Mesenchymal stem cell (in vitro differentiated cells and primary cell): ENCODE measurements around the gene HTD2.

Source experiments
- DNase-seq: peaks from one replicate; pipeline ENCODE4 v3.0.0-alpha.2; 2013
- H2AFZ ChIP-seq: one replicate; pipeline ENCODE4 v1.6.1; 2013; ENCODE audit warnings: low read depth, mild to moderate bottlenecking, control low read depth, inconsistent platforms, low read length, moderate library complexity
- H2AK5ac ChIP-seq: 2 replicates; pipeline ENCODE4 v1.6.1; 2013; ENCODE audit warnings: low read length, moderate library complexity, mild to moderate bottlenecking, inconsistent platforms; ENCODE audit not compliant: severe bottlenecking
- H2BK120ac ChIP-seq: one replicate; pipeline ENCODE4 v1.6.1; 2013; ENCODE audit warnings: low read depth, mild to moderate bottlenecking, inconsistent platforms, low read length, moderate library complexity
- H2BK12ac ChIP-seq, 2 experiments: one replicate each; pipeline ENCODE4 v1.6.1; 2013; ENCODE audit warnings: inconsistent platforms in 2 of 2, low read length in 2 of 2, mild to moderate bottlenecking in 2 of 2, moderate library complexity in 2 of 2, control low read depth in 1 of 2
- H2BK15ac ChIP-seq: one replicate; pipeline ENCODE4 v1.6.1; 2013; ENCODE audit warnings: mild to moderate bottlenecking, low read depth, inconsistent platforms; ENCODE audit not compliant: poor library complexity, severe bottlenecking
- H2BK5ac ChIP-seq: 2 replicates; pipeline ENCODE4 v1.6.1; 2013; ENCODE audit warnings: low read depth, mild to moderate bottlenecking, low read length, control low read depth, inconsistent platforms; ENCODE audit not compliant: poor library complexity, severe bottlenecking
- H3K14ac ChIP-seq, 2 experiments: one replicate each; pipeline ENCODE4 v1.6.1; 2013; ENCODE audit warnings: inconsistent platforms in 2 of 2, low read length in 2 of 2, control low read depth in 1 of 2, mild to moderate bottlenecking in 1 of 2, moderate library complexity in 1 of 2
- H3K18ac ChIP-seq, 2 experiments: one replicate each; pipeline ENCODE4 v1.6.1; 2013; ENCODE audit warnings: inconsistent platforms in 2 of 2, low read length in 2 of 2, control low read depth in 1 of 2, low read depth in 1 of 2, mild to moderate bottlenecking in 1 of 2
- H3K23ac ChIP-seq, 2 experiments: one replicate each; pipeline ENCODE4 v1.6.1; 2013; ENCODE audit warnings: inconsistent platforms in 2 of 2, low read length in 2 of 2, mild to moderate bottlenecking in 2 of 2, moderate library complexity in 2 of 2, control low read depth in 1 of 2
- H3K27ac ChIP-seq: 2 replicates; pipeline ENCODE4 v1.5.1; 2013; ENCODE audit warnings: mild to moderate bottlenecking, moderate library complexity, low read length, control low read depth, inconsistent platforms; ENCODE audit not compliant: poor library complexity, severe bottlenecking
- H3K27me3 ChIP-seq, 2 experiments: 2 replicates each; pipeline versions ENCODE4 v1.6.1 to v1.7.0; 2013; ENCODE audit warnings: low read length in 2 of 2, mild to moderate bottlenecking in 2 of 2, moderate library complexity in 2 of 2, control low read depth in 1 of 2, inconsistent platforms in 1 of 2; ENCODE audit not compliant: control insufficient read depth in 1 of 2, insufficient read depth in 1 of 2
- H3K36me3 ChIP-seq, 2 experiments: 2 replicates each; pipeline versions ENCODE4 v1.6.1 to v1.7.0; 2013; ENCODE audit warnings: low read length in 2 of 2, control low read depth in 1 of 2, inconsistent platforms in 1 of 2, low read depth in 1 of 2, mild to moderate bottlenecking in 1 of 2; ENCODE audit not compliant: insufficient read depth in 2 of 2, control insufficient read depth in 1 of 2
- H3K4ac ChIP-seq, 2 experiments: one replicate each; pipeline ENCODE4 v1.6.1; 2013; ENCODE audit warnings: inconsistent platforms in 2 of 2, low read length in 2 of 2, mild to moderate bottlenecking in 2 of 2, moderate library complexity in 2 of 2, control low read depth in 1 of 2, low read depth in 1 of 2
- H3K4me1 ChIP-seq: 2 replicates; pipeline ENCODE4 v1.6.1; 2013; ENCODE audit warnings: low read depth, low read length, control low read depth; ENCODE audit not compliant: control insufficient read depth, insufficient read depth
- H3K4me2 ChIP-seq: 2 replicates; pipeline ENCODE4 v1.6.1; 2013; ENCODE audit warnings: low read length, mild to moderate bottlenecking, inconsistent platforms; ENCODE audit not compliant: poor library complexity, severe bottlenecking
- H3K4me3 ChIP-seq, 2 experiments: 2 replicates each; pipeline versions ENCODE4 v1.5.1 to v1.7.0; 2013; ENCODE audit warnings: low read length in 2 of 2, mild to moderate bottlenecking in 2 of 2, control low read depth in 1 of 2, low read depth in 1 of 2; ENCODE audit not compliant: insufficient read depth in 1 of 2
- H3K79me1 ChIP-seq: replicated peaks from 2 replicates; pipeline ENCODE4 v1.6.1; 2013; ENCODE audit warnings: mild to moderate bottlenecking, control low read depth, low read length, inconsistent platforms; ENCODE audit not compliant: poor library complexity, severe bottlenecking
- H3K9ac ChIP-seq: 2 replicates; pipeline ENCODE4 v1.7.0; 2013; ENCODE audit warnings: mild to moderate bottlenecking, low read length, moderate library complexity
- H3K9me3 ChIP-seq: 2 replicates; pipeline ENCODE4 v1.7.0; 2013; ENCODE audit warnings: mild to moderate bottlenecking, low read length; ENCODE audit not compliant: control insufficient read depth
- H4K8ac ChIP-seq: one replicate; pipeline ENCODE4 v1.6.1; 2013; ENCODE audit warnings: inconsistent platforms, mild to moderate bottlenecking, low read length, moderate library complexity
- H4K91ac ChIP-seq: one replicate; pipeline ENCODE4 v1.6.1; 2013; ENCODE audit warnings: mild to moderate bottlenecking, low read length, inconsistent platforms
- WGBS: methylation state at CpG from one replicate; pipeline ENCODE4 v1.1.7; 2013; ENCODE audit warnings: mixed read lengths; 5-methylcytosine and 5-hydroxymethylcytosine counted together

Gene HTD2

DNA sequence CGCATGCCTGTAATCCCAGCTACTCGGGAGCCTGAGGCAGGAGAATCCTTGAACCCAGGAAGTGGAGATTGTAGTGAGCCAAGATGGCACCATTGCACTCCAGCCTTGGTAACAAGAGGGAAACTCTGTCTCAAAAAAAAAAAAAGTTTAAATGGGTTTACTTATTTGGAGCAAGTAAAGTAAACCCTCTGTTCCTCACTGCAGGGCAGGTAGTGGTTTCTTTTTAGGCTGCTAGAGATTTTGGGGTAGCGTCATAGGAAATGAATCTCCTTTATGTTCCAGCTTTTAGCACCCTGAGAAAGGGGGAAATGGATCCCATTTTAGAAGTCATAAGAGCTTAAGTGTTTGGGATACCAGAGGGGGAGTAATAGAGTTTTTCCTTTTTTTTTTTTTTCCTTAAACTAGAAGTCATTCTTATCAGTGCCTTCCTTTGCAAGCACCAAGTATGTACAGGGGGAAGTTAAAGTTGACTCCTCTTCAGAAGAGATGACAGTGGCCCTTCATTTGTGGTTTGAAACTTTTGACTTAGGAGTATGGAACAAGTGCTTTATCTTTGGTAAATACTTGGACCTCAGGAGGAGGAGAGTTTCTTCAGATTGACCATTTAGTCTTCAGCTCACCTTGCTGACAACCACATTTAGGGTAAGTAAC lies 34.4 kb downstream of the HTD2 start:
- Histone ChIP-seq H3K23ac (no peak overlapping the region), H3K4me3 (no peak overlapping the region), H2BK15ac (no peak overlapping the region), H3K9me3 (no peaks in the 10 kb centered on the region), H3K4me2 (no peak overlapping the region), H3K14ac (no peak overlapping the region), H3K9ac (no peak overlapping the region), H2AK5ac (no peak overlapping the region), H3K79me1 (peaks cover 1% of the 10 kb centered on the region), H3K27me3 (no peaks in the 10 kb centered on the region), H4K91ac (no peak overlapping the region), H2AFZ (no peak overlapping the region), H3K4me1 (peaks cover 7% of the 10 kb centered on the region), H3K27ac (no peak overlapping the region), H2BK5ac (no peak overlapping the region), H2BK120ac (no peak overlapping the region), H3K36me3 (peaks cover 0 to 4% of the 10 kb centered on the region in 2 experiments), H3K18ac (no peak overlapping the region), H2BK12ac (no peak overlapping the region), H4K8ac (no peak overlapping the region), H3K4ac (no peak overlapping the region)
- 97% methylated on average over 3 of the region's 3 CpGs for WGBS
- no peak for DNase-seq

- Histone ChIP-seq H3K36me3 (peaks cover 0 to 4% of the 10 kb centered on the region in 2 experiments), H3K27ac (no peak overlapping the region), H2AFZ (no peak overlapping the region), H3K4me3 (no peak overlapping the region), H3K4me1 (peaks cover 7% of the 10 kb centered on the region), H3K27me3 (no peaks in the 10 kb centered on the region), H2BK5ac (no peak overlapping the region), H4K8ac (no peak overlapping the region), H3K9ac (no peak overlapping the region), H2BK120ac (no peak overlapping the region), H3K23ac (no peak overlapping the region), H3K4me2 (no peak overlapping the region), H2BK12ac (no peak overlapping the region), H3K79me1 (peaks cover 1% of the 10 kb centered on the region), H3K9me3 (no peaks in the 10 kb centered on the region), H3K18ac (no peak overlapping the region), H3K14ac (no peak overlapping the region), H3K4ac (no peak overlapping the region), H2BK15ac (no peak overlapping the region), H2AK5ac (no peak overlapping the region), H4K91ac (no peak overlapping the region)
- 87% methylated on average over 3 of the region's 3 CpGs for WGBS
- no peak for DNase-seq
Observed at GRCh38 chr3:58341376-58341775, 35.1 kb downstream of the HTD2 start.

GRCh38 chr3:58342676-58343075 lies 36.4 kb downstream of the HTD2 start:
- Histone ChIP-seq H3K4me3 (no peak overlapping the region), H2BK12ac (no peak overlapping the region), H3K4me2 (no peak overlapping the region), H3K27ac (no peak overlapping the region), H2AFZ (no peak overlapping the region), H3K9me3 (no peaks in the 10 kb centered on the region), H3K9ac (no peak overlapping the region), H2AK5ac (no peak overlapping the region), H3K18ac (no peak overlapping the region), H3K4ac (no peak overlapping the region), H3K23ac (no peak overlapping the region), H3K14ac (no peak overlapping the region), H3K4me1 (peaks cover 7% of the 10 kb centered on the region), H3K36me3 (peaks cover 0 to 4% of the 10 kb centered on the region in 2 experiments), H3K79me1 (peaks cover 1% of the 10 kb centered on the region), H4K8ac (no peak overlapping the region), H4K91ac (no peak overlapping the region), H2BK5ac (no peak overlapping the region), H2BK120ac (no peak overlapping the region), H3K27me3 (no peaks in the 10 kb centered on the region), H2BK15ac (no peak overlapping the region)
- DNase-seq, result no peak
- WGBS, result 91% methylated on average over 5 of the region's 5 CpGs

- Histone ChIP-seq H2AFZ (no peak overlapping the region), H3K14ac (no peak overlapping the region), H3K27ac (no peak overlapping the region), H3K79me1 (peaks cover under 1% of the 10 kb centered on the region), H2BK15ac (no peak overlapping the region), H2BK12ac (no peak overlapping the region), H2BK120ac (no peak overlapping the region), H3K23ac (no peak overlapping the region), H3K4me1 (peaks cover 7% of the 10 kb centered on the region), H3K9ac (no peak overlapping the region), H4K91ac (no peak overlapping the region), H3K4ac (no peak overlapping the region), H2BK5ac (no peak overlapping the region), H4K8ac (no peak overlapping the region), H3K4me3 (no peak overlapping the region), H3K4me2 (no peak overlapping the region), H3K36me3 (peaks cover 0 to 4% of the 10 kb centered on the region in 2 experiments), H3K18ac (no peak overlapping the region), H2AK5ac (no peak overlapping the region), H3K27me3 (no peaks in the 10 kb centered on the region), H3K9me3 (no peaks in the 10 kb centered on the region)
- DNase-seq, result no peak
- WGBS, result no CpG with 5 or more reads among the region's 4 CpGs
Observed at GRCh38 chr3:58345457-58345856, 39.1 kb downstream of the HTD2 start.
